ENCODE measurements around the gene SIK1. TPM values are rescaled to one million over a fixed set of nuclear protein-coding genes. Genes with fewer than 3 reads are reported as not detected.
"Not testable (repeated sequence)": the region's sequence is repeated elsewhere in the genome, so short reads cannot be mapped to it uniquely, and the experiment has no call there.

The SIK1 gene
- total and polyA plus RNA-seq, 4 experiments from 2014 or later, result 0.35 TPM; not detected in 3

DNA sequence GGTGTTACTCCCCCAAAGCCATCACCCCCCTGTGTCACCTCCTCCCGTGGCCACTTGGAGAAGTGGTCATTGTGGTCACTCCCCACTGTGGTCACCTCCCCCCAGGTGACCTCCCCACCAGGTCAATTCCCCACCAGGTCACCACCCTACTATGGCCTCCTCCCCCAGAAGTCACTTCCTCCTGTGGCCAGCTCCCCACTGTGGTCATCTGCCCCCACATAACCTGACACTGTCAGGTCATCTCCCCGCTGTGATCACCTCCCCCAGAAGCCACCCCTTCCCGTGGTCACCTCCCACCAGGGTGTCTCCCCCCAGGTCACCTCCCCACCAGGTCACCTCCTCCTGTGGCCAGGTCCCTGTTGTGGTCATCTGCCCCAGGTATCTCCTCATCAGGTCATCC lies 28.9 kb downstream of the SIK1 start:
- H3K9me3 Mint-ChIP-seq; H3K36me3 Mint-ChIP-seq; H3K4me1 ChIP-seq (ENCODE audit: insufficient read depth, low read length); H3K27ac Mint-ChIP-seq; H3K27me3 ChIP-seq (ENCODE audit: insufficient read depth, low read length); CTCF ChIA-PET (ENCODE audit: partially characterized antibody); H3K9me3 ChIP-seq (ENCODE audit: control insufficient read depth in 1 of 2, low read length in 2 of 2); H3K4me3 ChIP-seq (ENCODE audit: low read length in 2 of 2); intact Hi-C loops (cut with micrococcal nuclease); DNase-seq; POLR2A ChIA-PET (ENCODE audit: partially characterized antibody); H3K27me3 Mint-ChIP-seq; H3K27ac ChIP-seq (ENCODE audit: low read depth, low read length); H3K4me3 Mint-ChIP-seq; H3K36me3 ChIP-seq (ENCODE audit: insufficient read depth, low read length); H3K4me1 Mint-ChIP-seq: not testable (repeated sequence)

DNA sequence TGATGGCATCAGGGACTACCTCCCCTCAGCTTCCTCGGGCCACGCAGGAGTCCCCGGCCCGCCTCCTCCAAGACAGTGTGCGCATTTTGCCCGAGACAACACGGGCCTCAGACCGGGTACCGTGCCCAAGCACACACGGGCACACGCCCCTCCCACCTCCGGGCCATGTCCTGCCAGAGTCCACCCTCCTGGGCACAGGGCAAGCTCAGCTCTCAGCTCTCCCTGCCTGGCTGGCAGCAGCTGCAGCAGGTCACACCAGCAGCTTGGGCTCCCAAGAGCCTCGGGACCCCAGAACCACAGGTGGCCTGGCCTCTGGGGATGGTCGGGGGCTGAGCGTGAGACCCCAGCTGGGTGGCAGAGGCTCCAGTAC lies 29.5 kb downstream of the SIK1 start:
- intact Hi-C loops (cut with micrococcal nuclease); CTCF ChIA-PET (ENCODE audit: partially characterized antibody); H3K9me3 ChIP-seq (ENCODE audit: control insufficient read depth in 1 of 2, low read length in 2 of 2); POLR2A ChIA-PET (ENCODE audit: partially characterized antibody); H3K4me3 ChIP-seq (ENCODE audit: low read length in 2 of 2); H3K4me1 ChIP-seq (ENCODE audit: insufficient read depth, low read length); H3K4me1 Mint-ChIP-seq; H3K27ac ChIP-seq (ENCODE audit: low read depth, low read length); H3K36me3 Mint-ChIP-seq; H3K36me3 ChIP-seq (ENCODE audit: insufficient read depth, low read length); H3K27me3 ChIP-seq (ENCODE audit: insufficient read depth, low read length); DNase-seq; H3K4me3 Mint-ChIP-seq; H3K9me3 Mint-ChIP-seq; H3K27me3 Mint-ChIP-seq; H3K27ac Mint-ChIP-seq: not testable (repeated sequence)

DNA sequence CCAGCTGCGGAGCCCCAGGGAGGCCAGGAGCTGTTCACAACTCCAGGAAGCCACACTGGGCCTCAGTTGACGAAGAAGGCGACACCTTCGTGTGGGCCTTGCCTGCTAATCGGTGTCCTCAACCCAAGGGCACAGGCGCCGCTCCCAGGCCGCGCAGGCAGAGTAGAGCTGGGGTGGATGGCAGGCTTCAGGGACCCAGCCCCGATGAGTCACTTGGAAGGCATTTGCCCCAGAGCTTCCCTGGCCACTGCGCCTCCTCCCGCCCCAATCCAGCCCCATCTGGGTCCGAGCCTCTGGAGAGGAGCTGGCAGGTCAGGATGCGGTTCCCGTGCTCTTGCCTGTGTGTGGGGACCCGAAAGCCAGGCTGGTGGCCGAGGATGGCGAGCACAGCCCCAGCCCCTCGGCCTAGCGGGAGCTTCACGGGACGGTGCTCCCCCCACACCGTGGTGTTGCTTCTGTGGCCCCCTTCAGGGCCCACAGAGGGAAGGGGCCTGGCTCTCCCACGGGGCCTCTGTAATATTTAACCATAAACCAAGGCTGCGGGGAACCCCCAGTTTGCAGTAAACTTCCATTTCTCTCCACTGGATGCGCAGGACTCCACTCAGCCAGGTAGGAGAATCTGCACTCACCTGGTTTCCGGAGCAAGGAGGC lies 30.0 kb downstream of the SIK1 start:
- H3K4me1 ChIP-seq (ENCODE audit: insufficient read depth, low read length); H3K27ac ChIP-seq (ENCODE audit: low read depth, low read length); intact Hi-C loops (cut with micrococcal nuclease); H3K36me3 Mint-ChIP-seq; DNase-seq; H3K4me3 Mint-ChIP-seq; H3K4me3 ChIP-seq (ENCODE audit: low read length in 2 of 2); POLR2A ChIA-PET (ENCODE audit: partially characterized antibody); H3K36me3 ChIP-seq (ENCODE audit: insufficient read depth, low read length); H3K27me3 ChIP-seq (ENCODE audit: insufficient read depth, low read length); CTCF ChIA-PET (ENCODE audit: partially characterized antibody); H3K9me3 Mint-ChIP-seq; H3K9me3 ChIP-seq (ENCODE audit: control insufficient read depth in 1 of 2, low read length in 2 of 2); H3K4me1 Mint-ChIP-seq; H3K27ac Mint-ChIP-seq; H3K27me3 Mint-ChIP-seq: not testable (repeated sequence)

DNA sequence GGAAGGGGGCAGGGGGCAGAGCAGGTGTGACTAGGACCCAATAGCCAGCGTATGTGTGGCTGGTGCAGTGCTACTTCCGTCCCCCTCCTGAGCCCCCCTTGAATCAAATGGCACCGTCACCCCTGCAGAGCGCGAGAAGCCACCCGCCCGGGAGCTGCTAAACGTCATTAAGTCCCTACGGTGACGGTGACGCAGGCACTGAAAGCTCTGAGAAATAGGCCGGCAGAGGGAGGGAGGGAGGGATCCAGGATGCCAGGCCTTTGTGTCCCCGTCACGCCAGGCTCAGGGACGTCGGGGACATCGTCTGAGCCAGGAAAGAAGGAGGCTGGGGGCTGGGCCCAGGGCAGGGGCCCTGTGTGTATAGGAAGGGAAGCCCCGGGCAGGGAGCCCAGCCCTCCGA lies 43.6 kb downstream of the SIK1 start:
- H3K4me3 ChIP-seq (ENCODE audit: low read length in 2 of 2); H3K36me3 ChIP-seq (ENCODE audit: insufficient read depth, low read length); H3K9me3 Mint-ChIP-seq; intact Hi-C loops (cut with micrococcal nuclease); H3K4me1 Mint-ChIP-seq; CTCF ChIA-PET (ENCODE audit: partially characterized antibody); H3K9me3 ChIP-seq (ENCODE audit: control insufficient read depth in 1 of 2, low read length in 2 of 2); POLR2A ChIA-PET (ENCODE audit: partially characterized antibody); H3K4me1 ChIP-seq (ENCODE audit: insufficient read depth, low read length); H3K27ac ChIP-seq (ENCODE audit: low read depth, low read length); H3K27ac Mint-ChIP-seq; DNase-seq; H3K4me3 Mint-ChIP-seq; H3K27me3 ChIP-seq (ENCODE audit: insufficient read depth, low read length); H3K36me3 Mint-ChIP-seq; H3K27me3 Mint-ChIP-seq: not testable (repeated sequence)

GRCh38 chr21:43382902-43383301 lies 44.0 kb downstream of the SIK1 start:
- POLR2A ChIA-PET (ENCODE audit: partially characterized antibody); H3K4me3 Mint-ChIP-seq; H3K9me3 ChIP-seq (ENCODE audit: control insufficient read depth in 1 of 2, low read length in 2 of 2); H3K36me3 Mint-ChIP-seq; H3K27me3 Mint-ChIP-seq; H3K4me1 Mint-ChIP-seq; DNase-seq; H3K36me3 ChIP-seq (ENCODE audit: insufficient read depth, low read length); intact Hi-C loops (cut with micrococcal nuclease); H3K4me1 ChIP-seq (ENCODE audit: insufficient read depth, low read length); H3K27ac Mint-ChIP-seq; H3K27ac ChIP-seq (ENCODE audit: low read depth, low read length); H3K9me3 Mint-ChIP-seq; H3K4me3 ChIP-seq (ENCODE audit: low read length in 2 of 2); H3K27me3 ChIP-seq (ENCODE audit: insufficient read depth, low read length); CTCF ChIA-PET (ENCODE audit: partially characterized antibody): not testable (repeated sequence)

- CTCF ChIA-PET (ENCODE audit: partially characterized antibody), result not testable (repeated sequence)
These were observed 45.9 kb downstream of the SIK1 start for GRCh38 chr21:43380852-43381533.

GRCh38 chr21:43380337-43380736 lies 46.6 kb downstream of the SIK1 start:
- H3K36me3 Mint-ChIP-seq; H3K4me1 Mint-ChIP-seq; H3K27me3 Mint-ChIP-seq; DNase-seq; H3K27me3 ChIP-seq (ENCODE audit: insufficient read depth, low read length); POLR2A ChIA-PET (ENCODE audit: partially characterized antibody); H3K4me1 ChIP-seq (ENCODE audit: insufficient read depth, low read length); H3K4me3 ChIP-seq (ENCODE audit: low read length in 2 of 2); H3K36me3 ChIP-seq (ENCODE audit: insufficient read depth, low read length); H3K4me3 Mint-ChIP-seq; CTCF ChIA-PET (ENCODE audit: partially characterized antibody); H3K9me3 ChIP-seq (ENCODE audit: control insufficient read depth in 1 of 2, low read length in 2 of 2); H3K27ac ChIP-seq (ENCODE audit: low read depth, low read length); H3K27ac Mint-ChIP-seq; H3K9me3 Mint-ChIP-seq; intact Hi-C loops (cut with micrococcal nuclease): not testable (repeated sequence)

More at GRCh38 chr21:43380852-43381533, 45.9 kb downstream of the SIK1 start:
- H3K36me3 ChIP-seq (ENCODE audit: insufficient read depth, low read length); H3K4me3 ChIP-seq (ENCODE audit: low read length in 2 of 2); H3K27me3 ChIP-seq (ENCODE audit: insufficient read depth, low read length); H3K9me3 Mint-ChIP-seq; H3K9me3 ChIP-seq (ENCODE audit: control insufficient read depth in 1 of 2, low read length in 2 of 2); H3K36me3 Mint-ChIP-seq; intact Hi-C loops (cut with micrococcal nuclease); POLR2A ChIA-PET (ENCODE audit: partially characterized antibody); DNase-seq; H3K4me1 Mint-ChIP-seq; H3K4me1 ChIP-seq (ENCODE audit: insufficient read depth, low read length); H3K27me3 Mint-ChIP-seq; H3K27ac ChIP-seq (ENCODE audit: low read depth, low read length); H3K27ac Mint-ChIP-seq; H3K4me3 Mint-ChIP-seq: not testable (repeated sequence)

DNA sequence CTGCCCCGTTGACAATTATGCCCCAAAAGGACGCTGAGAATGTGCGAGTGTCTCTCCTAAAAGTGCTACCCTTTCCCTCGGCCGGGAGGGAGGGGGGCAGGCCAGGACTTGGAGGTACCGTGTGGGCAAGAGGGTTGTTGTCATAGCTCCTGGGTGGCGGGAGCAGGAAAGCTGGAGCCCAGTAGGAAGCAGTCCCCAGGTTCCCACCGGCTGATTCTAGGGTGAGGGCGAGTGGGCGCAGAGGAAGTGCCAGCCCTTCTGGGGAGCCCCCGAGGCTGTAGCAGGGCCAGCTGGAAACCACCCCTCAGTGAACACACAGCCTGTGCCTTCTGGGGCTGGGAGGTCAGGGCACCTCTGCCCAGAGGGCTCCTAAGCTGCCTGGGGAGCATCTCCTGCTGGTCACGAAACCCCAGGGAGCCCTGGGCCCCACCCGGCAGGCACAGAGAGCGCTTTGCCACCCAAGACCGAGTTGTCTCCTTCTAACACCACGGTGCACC lies 47.3 kb downstream of the SIK1 start:
- H3K27me3 ChIP-seq (ENCODE audit: insufficient read depth, low read length); H3K4me3 Mint-ChIP-seq; intact Hi-C loops (cut with micrococcal nuclease); H3K4me1 ChIP-seq (ENCODE audit: insufficient read depth, low read length); H3K9me3 Mint-ChIP-seq; H3K4me3 ChIP-seq (ENCODE audit: low read length in 2 of 2); POLR2A ChIA-PET (ENCODE audit: partially characterized antibody); H3K27ac ChIP-seq (ENCODE audit: low read depth, low read length); H3K4me1 Mint-ChIP-seq; H3K27ac Mint-ChIP-seq; H3K36me3 Mint-ChIP-seq; H3K36me3 ChIP-seq (ENCODE audit: insufficient read depth, low read length); H3K27me3 Mint-ChIP-seq; DNase-seq; CTCF ChIA-PET (ENCODE audit: partially characterized antibody); H3K9me3 ChIP-seq (ENCODE audit: control insufficient read depth in 1 of 2, low read length in 2 of 2): not testable (repeated sequence)
